ENCODE data around the gene TSPAN3.

The TSPAN3 gene

GRCh38 chr15:77009646-77010311, 61.1 kb downstream of the TSPAN3 start:
- DNase-seq (ENCODE audit: low read depth, low spot score), result no peak

- DNase-seq (ENCODE audit: low read depth, low spot score), result no peak
Measured at GRCh38 chr15:77009176-77009575, 61.7 kb downstream of the TSPAN3 start.

GRCh38 chr15:77004189-77004588, 66.7 kb downstream of the TSPAN3 start:
- no peak for DNase-seq (ENCODE audit: low read depth, low spot score)

- DNase-seq (ENCODE audit: low read depth, low spot score), result no peak
Measured at GRCh38 chr15:77002954-77003912, 67.7 kb downstream of the TSPAN3 start.

- peak; percentile 34 for DNase-seq (ENCODE audit: low read depth, low spot score)
Measured at GRCh38 chr15:77002436-77002835, 68.5 kb downstream of the TSPAN3 start.

- DNase-seq (ENCODE audit: low read depth, low spot score), result no peak
Measured at GRCh38 chr15:77001966-77002365, 68.9 kb downstream of the TSPAN3 start.

- no peak for DNase-seq (ENCODE audit: low read depth, low spot score)
Measured at GRCh38 chr15:77001351-77001750, 69.6 kb downstream of the TSPAN3 start.

GRCh38 chr15:76999996-77000395, 70.9 kb downstream of the TSPAN3 start:
- DNase-seq (ENCODE audit: low read depth, low spot score), result no peak

- no peak for DNase-seq (ENCODE audit: low read depth, low spot score)
Measured at GRCh38 chr15:76998663-76999285, 72.1 kb downstream of the TSPAN3 start.

- peak; percentile 44 for DNase-seq (ENCODE audit: low read depth, low spot score)
Measured at GRCh38 chr15:76996526-76997401, 74.1 kb downstream of the TSPAN3 start.

- no peak for DNase-seq (ENCODE audit: low read depth, low spot score)
Measured at GRCh38 chr15:76996076-76996525, 74.8 kb downstream of the TSPAN3 start.

- DNase-seq (ENCODE audit: low read depth, low spot score), result peak; percentile 77
Measured at GRCh38 chr15:76994971-76995945, 75.7 kb downstream of the TSPAN3 start, which contains the start of gene PSTPIP1. Gene PSTPIP1 (plus strand): TSS chr15:76995126. CDS start chr15:76995574, 448 bp downstream.

GRCh38 chr15:76994496-76994895, 76.4 kb downstream of the TSPAN3 start:
- DNase-seq (ENCODE audit: low read depth, low spot score), result no peak

GRCh38 chr15:76994001-76994400, 76.9 kb downstream of the TSPAN3 start:
- no peak for DNase-seq (ENCODE audit: low read depth, low spot score)

- no peak for DNase-seq (ENCODE audit: low read depth, low spot score)
Measured at GRCh38 chr15:76993114-76993725, 77.7 kb downstream of the TSPAN3 start.

- no peak for DNase-seq (ENCODE audit: low read depth, low spot score)
Measured at GRCh38 chr15:76991741-76992645, 78.9 kb downstream of the TSPAN3 start.
